KBM-7 (cell line): ENCODE results near the gene COL2A1.

Experiments
- DNase-seq: peaks from one replicate; pipeline ENCODE4 v3.0.0-alpha.2; 2015
- in situ Hi-C: fragments of 300-500 bp; cut with MboI; formaldehyde crosslinking; loops from 2 replicates; pipeline ENCODE4 v1.14.3; 2020; ENCODE audit warnings: low sequenced_read_pairs, low pct_unique_long_range_greater_than_20kb, mixed read lengths

The COL2A1 gene

GRCh38 chr12:47997321-47997720, 7.0 kb downstream of the COL2A1 start:
- no peak for DNase-seq
- in situ Hi-C loops = no loop called here

GRCh38 chr12:47995981-47996401, 8.3 kb downstream of the COL2A1 start:
- in situ Hi-C loops = no loop called here
- no peak for DNase-seq

GRCh38 chr12:47993491-47993890, 10.8 kb downstream of the COL2A1 start:
- in situ Hi-C loops = no loop called here
- DNase-seq = no peak

GRCh38 chr12:47992776-47993175, 11.5 kb downstream of the COL2A1 start:
- DNase-seq = no peak
- in situ Hi-C loops = no loop called here

GRCh38 chr12:47991106-47992061, 12.9 kb downstream of the COL2A1 start:
- DNase-seq = no peak
- in situ Hi-C loops = no loop called here

GRCh38 chr12:47990351-47991105, 13.7 kb downstream of the COL2A1 start:
- DNase-seq = peak; percentile 22
- in situ Hi-C loops = no loop called here

GRCh38 chr12:47989666-47990065, 14.6 kb downstream of the COL2A1 start:
- in situ Hi-C loops = no loop called here
- no peak for DNase-seq

- no peak for DNase-seq
- in situ Hi-C loops = no loop called here
These were observed 15.3 kb downstream of the COL2A1 start for GRCh38 chr12:47989023-47989417.

- in situ Hi-C loops = no loop called here
- DNase-seq = no peak
These were observed 15.9 kb downstream of the COL2A1 start for GRCh38 chr12:47988073-47989022.

- DNase-seq = no peak
- in situ Hi-C loops = no loop called here
These were observed 16.7 kb downstream of the COL2A1 start for GRCh38 chr12:47987411-47988072.

GRCh38 chr12:47986832-47987231, 17.4 kb downstream of the COL2A1 start:
- in situ Hi-C loops = no loop called here
- DNase-seq = no peak

GRCh38 chr12:47986291-47986660, 18.0 kb downstream of the COL2A1 start:
- in situ Hi-C loops = no loop called here
- no peak for DNase-seq

GRCh38 chr12:47985596-47986290, 18.5 kb downstream of the COL2A1 start:
- in situ Hi-C loops = no loop called here

GRCh38 chr12:47984331-47984801, 19.9 kb downstream of the COL2A1 start:
- in situ Hi-C loops = no loop called here
- no peak for DNase-seq

More at GRCh38 chr12:47985596-47986290, 18.5 kb downstream of the COL2A1 start:
- DNase-seq = no peak

- no peak for DNase-seq
- in situ Hi-C loops = no loop called here
These were observed 20.6 kb downstream of the COL2A1 start for GRCh38 chr12:47983541-47984115.

- no peak for DNase-seq
- in situ Hi-C loops = no loop called here
These were observed 21.5 kb downstream of the COL2A1 start for GRCh38 chr12:47982770-47983169.

- in situ Hi-C loops = no loop called here
- no peak for DNase-seq
These were observed 22.0 kb downstream of the COL2A1 start for GRCh38 chr12:47982311-47982710.
